NOMO-1 treated with DMSO at 0.1 percent for 48 hours (cell line): ENCODE results near the gene DAB2IP.

Experiments used
- DNase-seq: peaks from one replicate; lab custom pipeline; 2025; ENCODE audit not compliant: unreplicated experiment; lab: John Stamatoyannopoulos, UW

Gene DAB2IP

GRCh38 chr9:121683652-121684051 lies 32.2 kb downstream of the DAB2IP start:
- no peak for DNase-seq

GRCh38 chr9:121684381-121685145 lies 33.1 kb downstream of the DAB2IP start:
- peak; percentile 32 for DNase-seq

- no peak for DNase-seq
Measured at GRCh38 chr9:121685146-121685794, 33.8 kb downstream of the DAB2IP start.

GRCh38 chr9:121685795-121686377 lies 34.5 kb downstream of the DAB2IP start:
- no peak for DNase-seq

GRCh38 chr9:121686930-121687541 lies 35.6 kb downstream of the DAB2IP start:
- DNase-seq: peak; percentile 59

- no peak for DNase-seq
Measured at GRCh38 chr9:121688146-121688680, 36.8 kb downstream of the DAB2IP start.

GRCh38 chr9:121688681-121689080 lies 37.2 kb downstream of the DAB2IP start:
- DNase-seq: no peak

GRCh38 chr9:121689461-121690157 lies 38.2 kb downstream of the DAB2IP start:
- DNase-seq: no peak

- no peak for DNase-seq
Measured at GRCh38 chr9:121690316-121690715, 38.9 kb downstream of the DAB2IP start.

- DNase-seq: no peak
Measured at GRCh38 chr9:121690766-121691165, 39.3 kb downstream of the DAB2IP start.

GRCh38 chr9:121691890-121692289 lies 40.5 kb downstream of the DAB2IP start:
- DNase-seq: no peak

GRCh38 chr9:121692606-121693387 lies 41.4 kb downstream of the DAB2IP start:
- peak; percentile 14 for DNase-seq

GRCh38 chr9:121693388-121693670 lies 41.9 kb downstream of the DAB2IP start:
- DNase-seq: no peak

- no peak for DNase-seq
Measured at GRCh38 chr9:121694001-121694400, 42.6 kb downstream of the DAB2IP start.

- no peak for DNase-seq
Measured at GRCh38 chr9:121694600-121694999, 43.2 kb downstream of the DAB2IP start.

GRCh38 chr9:121696930-121697329 lies 45.5 kb downstream of the DAB2IP start:
- peak; percentile 57 for DNase-seq

- DNase-seq: peak; percentile 35
Measured at GRCh38 chr9:121698627-121699570, 47.5 kb downstream of the DAB2IP start.

- DNase-seq: no peak
Measured at GRCh38 chr9:121699571-121700164, 48.2 kb downstream of the DAB2IP start.
